Activated T-cell treated with anti-CD3 and anti-CD28 coated beads, Interleukin-2, amount 50 U/mL, for 24 hours (primary cell): ENCODE results near the gene WDR5.

Experiments used
- DNase-seq: peaks from one replicate; pipeline ENCODE4 v3.0.0-alpha.2; 2020
- H3K27ac Mint-ChIP-seq: 2 replicates; pipeline ENCODE4 v1.8.0; 2020; ENCODE audit warnings: mild to moderate bottlenecking, mixed read lengths
- H3K27me3 Mint-ChIP-seq: 2 replicates; pipeline ENCODE4 v1.8.0; 2020; ENCODE audit warnings: mixed read lengths
- H3K36me3 Mint-ChIP-seq: 2 replicates; pipeline ENCODE4 v1.8.0; 2020; ENCODE audit warnings: low read depth, mixed read lengths
- H3K4me1 Mint-ChIP-seq: 2 replicates; pipeline ENCODE4 v1.8.0; 2020; ENCODE audit warnings: low read depth, mixed read lengths
- H3K4me3 Mint-ChIP-seq: 2 replicates; pipeline ENCODE4 v1.8.0; 2020; ENCODE audit warnings: mild to moderate bottlenecking, moderate library complexity, mixed read lengths
- H3K9me3 Mint-ChIP-seq: 2 replicates; pipeline ENCODE4 v1.8.0; 2020; ENCODE audit warnings: mixed read lengths

Gene WDR5

DNA sequence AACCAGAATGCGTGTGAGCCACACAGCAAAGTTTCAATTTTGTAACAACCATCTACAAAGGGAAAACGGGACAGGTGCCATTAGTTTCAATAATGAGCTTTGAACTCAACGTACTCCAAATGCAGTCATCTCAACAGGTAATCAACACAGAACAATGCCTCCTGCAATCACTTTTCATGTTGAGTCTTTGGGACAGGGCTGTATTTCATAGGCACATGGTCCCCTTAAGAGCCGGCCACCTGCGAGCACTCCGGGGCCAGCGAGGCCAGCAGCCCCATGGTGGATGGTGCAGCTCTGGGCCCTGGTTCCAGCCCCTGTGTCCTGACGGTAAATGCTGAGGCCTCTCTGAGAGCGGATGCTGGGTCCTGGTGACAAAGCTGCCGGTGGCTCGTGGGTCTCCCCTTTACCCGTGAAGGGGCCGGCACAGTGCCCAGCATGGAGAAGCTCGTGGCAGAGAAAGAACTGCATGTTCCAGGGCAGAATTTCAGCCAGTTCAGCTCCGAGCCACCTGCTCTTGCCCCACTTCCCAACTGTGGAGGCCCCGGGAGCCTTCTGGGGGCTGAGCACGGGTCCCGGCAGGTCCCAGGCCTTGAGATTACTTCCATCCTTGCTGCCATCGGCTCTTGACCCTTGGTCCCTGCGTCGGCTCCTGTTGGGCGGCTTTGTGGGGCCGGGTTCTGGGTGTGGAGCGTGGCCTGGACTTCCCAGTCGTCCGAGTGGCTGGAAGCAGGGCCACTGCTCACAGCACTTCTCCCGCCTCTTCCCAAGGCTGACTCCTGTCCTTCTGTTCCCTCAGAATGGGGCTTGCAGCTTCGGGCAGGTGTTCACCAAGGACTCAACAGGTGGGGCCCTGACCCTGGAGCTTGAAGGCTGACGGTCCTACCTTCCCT lies 54.6 kb downstream of the WDR5 start:
- Mint-ChIP-seq H3K27ac (no peak overlapping the region), H3K4me3 (no peak overlapping the region), H3K27me3 (no peaks in the 10 kb centered on the region), H3K4me1 (peaks cover 9% of the 10 kb centered on the region), H3K9me3 (no peaks in the 10 kb centered on the region), H3K36me3 (no peaks in the 10 kb centered on the region)
- no peak for DNase-seq

DNA sequence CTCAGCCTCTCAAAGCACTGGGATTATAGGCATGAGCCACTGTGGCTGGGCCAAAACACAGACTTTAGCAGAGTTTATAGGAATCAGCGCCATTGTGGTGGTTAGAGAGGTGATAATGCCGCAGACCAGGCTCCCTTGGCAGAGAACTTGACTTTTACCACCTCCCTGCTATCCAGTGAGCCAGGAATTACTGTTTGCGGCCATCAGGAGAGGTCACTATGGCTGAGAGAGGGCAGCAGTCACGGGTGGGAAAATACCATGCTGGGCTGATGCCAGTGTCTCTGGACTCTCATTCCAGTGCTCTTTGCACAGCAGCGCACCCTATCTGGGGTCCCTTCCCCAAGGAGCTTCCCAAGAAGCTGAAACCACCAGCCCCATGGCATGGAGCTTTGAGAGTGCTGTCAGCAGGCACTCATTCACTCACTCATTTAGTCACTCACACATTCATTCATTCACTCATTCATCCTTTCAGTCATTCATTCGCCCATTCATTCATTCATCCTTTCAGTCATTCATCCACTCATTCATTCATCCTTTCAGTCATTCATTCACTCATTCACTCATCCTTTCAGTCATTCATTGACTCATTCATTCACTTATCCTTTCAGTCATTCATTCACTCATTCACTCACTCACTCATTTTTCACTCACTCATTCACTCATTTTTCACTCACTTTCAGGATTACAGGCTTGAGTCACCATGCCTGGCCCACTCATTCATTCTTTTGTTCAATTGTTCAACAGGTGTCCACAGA lies 55.8 kb downstream of the WDR5 start:
- DNase-seq = no peak
- Mint-ChIP-seq H3K4me3 (no peak overlapping the region), H3K27ac (no peak overlapping the region), H3K27me3 (no peaks in the 10 kb centered on the region), H3K9me3 (no peaks in the 10 kb centered on the region), H3K4me1 (peaks cover 7% of the 10 kb centered on the region), H3K36me3 (no peaks in the 10 kb centered on the region)

DNA sequence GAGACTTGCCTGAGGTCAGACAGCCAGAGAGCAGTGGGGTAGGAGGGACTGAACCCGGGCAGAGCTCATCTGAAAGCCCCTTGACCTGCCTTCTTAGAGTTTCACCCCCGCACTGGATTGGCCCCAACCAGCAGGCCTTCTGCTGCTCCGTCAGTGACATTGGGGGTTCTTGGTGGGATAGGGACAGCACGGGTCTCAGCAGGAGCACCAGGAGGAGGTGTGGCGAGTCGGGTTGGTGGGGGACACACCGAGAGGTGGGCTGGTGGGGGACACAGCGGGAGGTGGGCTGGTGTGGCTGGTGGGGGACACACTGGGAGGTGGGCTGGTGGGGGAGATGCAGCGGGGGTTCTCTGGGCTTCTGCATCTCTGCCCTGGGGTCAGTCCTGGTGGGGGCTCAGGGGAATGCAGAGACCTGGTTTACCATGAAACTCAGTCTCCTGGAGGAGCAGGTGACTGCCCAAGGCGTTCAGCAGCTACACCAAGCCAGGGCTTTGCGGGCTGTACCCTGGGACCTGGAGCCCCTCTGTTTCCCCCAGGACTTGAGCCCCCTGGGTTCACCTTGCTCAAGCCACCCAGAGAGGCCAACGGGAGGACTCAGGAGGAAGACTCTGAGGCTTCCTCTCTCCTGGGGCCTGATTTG lies 56.5 kb downstream of the WDR5 start:
- Mint-ChIP-seq H3K27me3 (no peaks in the 10 kb centered on the region), H3K4me1 (peaks cover 10% of the 10 kb centered on the region), H3K36me3 (no peaks in the 10 kb centered on the region), H3K9me3 (no peaks in the 10 kb centered on the region), H3K27ac (no peak overlapping the region), H3K4me3 (no peak overlapping the region)
- no peak for DNase-seq

DNA sequence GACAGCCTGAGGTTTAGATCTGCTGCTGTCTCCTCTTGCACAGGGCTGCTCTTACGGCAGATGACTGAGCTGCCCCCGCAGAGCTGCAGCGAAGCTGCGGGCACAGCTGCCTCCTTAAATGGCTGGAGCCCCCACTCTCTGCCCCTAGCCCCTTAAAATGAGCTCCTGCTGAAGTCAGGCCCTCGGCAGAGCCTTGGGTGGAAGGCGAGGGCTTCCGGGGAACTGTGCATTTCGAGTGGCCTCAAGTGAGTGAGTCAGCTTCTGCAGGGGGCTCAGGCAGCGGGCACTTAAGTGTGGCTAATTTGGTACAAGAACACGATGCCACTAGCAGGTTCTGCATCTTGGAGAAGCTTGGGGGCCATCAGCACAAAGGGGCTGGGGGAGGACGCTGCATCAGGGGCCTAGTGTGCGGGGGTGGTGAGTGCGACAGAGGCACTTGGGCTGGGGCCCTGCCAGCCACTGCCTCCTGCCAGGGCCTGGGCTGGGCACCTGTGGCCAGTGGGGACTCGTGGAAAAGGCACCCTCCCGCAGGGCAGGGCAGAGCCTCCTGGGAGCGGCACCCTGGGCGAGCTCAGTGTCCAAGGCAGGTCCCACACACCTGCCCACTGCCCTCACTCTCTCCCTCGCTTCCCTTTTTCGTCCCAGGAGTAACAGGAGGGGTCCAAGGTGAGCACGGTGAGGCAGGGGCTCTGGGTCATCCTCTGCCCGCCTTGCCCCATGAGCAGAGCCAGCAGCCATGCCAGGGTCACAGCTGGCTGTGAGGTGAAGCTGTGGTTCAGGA lies 57.3 kb downstream of the WDR5 start:
- H3K27ac Mint-ChIP-seq = no peak overlapping the region
- DNase-seq = no peak
- no peaks in the 10 kb centered on the region for H3K27me3 Mint-ChIP-seq
- no peaks in the 10 kb centered on the region for H3K9me3 Mint-ChIP-seq
- peaks cover 10% of the 10 kb centered on the region for H3K4me1 Mint-ChIP-seq
- no peaks in the 10 kb centered on the region for H3K36me3 Mint-ChIP-seq
- H3K4me3 Mint-ChIP-seq = no peak overlapping the region

DNA sequence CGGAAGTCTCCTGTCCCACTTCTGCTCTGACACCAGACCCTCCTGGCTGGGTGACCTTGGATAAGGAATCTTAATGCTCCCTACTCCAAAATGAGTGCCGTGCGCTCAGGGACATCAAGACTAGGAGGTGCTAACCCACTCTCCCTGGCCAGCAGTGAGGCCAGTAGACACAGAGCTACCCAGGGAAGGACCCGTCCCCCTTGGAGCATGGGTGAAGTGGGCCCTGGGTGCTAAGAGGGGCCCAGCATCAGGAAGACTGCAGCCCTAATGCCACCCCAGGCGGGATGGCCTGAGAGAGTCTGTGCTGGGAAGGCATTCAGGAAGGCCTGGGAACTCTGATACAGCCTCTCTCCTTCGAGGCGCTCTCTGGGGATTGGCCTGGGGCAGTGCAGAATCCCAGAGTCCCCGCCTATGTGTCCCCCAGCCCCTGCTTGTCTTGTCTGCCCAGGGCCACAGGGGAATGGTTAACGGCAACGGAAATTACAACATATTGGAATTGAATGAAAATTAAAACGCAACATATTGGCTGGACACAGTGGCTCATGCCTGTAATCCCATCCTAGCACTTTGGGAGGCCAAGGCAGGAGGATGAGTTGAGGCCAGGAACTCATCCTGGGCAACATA lies 58.1 kb downstream of the WDR5 start:
- no peaks in the 10 kb centered on the region for H3K9me3 Mint-ChIP-seq
- peaks cover 13% of the 10 kb centered on the region for H3K4me1 Mint-ChIP-seq

DNA sequence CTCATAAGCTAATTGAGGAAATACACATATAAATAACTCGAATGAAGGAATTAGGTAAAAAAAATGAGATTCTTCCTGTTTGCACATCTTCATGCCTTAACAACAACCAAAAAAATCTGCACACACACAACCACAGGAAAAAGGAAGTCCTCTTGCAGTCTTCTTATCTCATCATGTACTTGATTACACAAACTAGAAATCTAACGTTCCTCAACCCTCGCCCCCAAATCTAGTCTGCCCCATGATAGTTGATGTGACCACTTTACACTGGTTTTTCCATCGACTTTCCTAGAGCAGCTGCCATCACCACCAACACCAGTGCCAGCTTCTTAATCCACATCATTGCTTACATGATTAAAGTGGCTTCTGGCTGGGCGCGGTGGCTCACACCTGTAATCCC lies 59.7 kb downstream of the WDR5 start:
- no peaks in the 10 kb centered on the region for H3K27me3 Mint-ChIP-seq
- peaks cover 13% of the 10 kb centered on the region for H3K4me1 Mint-ChIP-seq
- no peaks in the 10 kb centered on the region for H3K9me3 Mint-ChIP-seq
- H3K36me3 Mint-ChIP-seq = no peaks in the 10 kb centered on the region
- no peak overlapping the region for H3K4me3 Mint-ChIP-seq
- DNase-seq = no peak
- peak overlapping the region; percentile 2 for H3K27ac Mint-ChIP-seq

More for the DNA sequence above, 58.1 kb downstream of the WDR5 start:
- Mint-ChIP-seq H3K36me3 (no peaks in the 10 kb centered on the region), H3K27ac (no peak overlapping the region), H3K27me3 (no peaks in the 10 kb centered on the region), H3K4me3 (no peak overlapping the region)
- DNase-seq = no peak

DNA sequence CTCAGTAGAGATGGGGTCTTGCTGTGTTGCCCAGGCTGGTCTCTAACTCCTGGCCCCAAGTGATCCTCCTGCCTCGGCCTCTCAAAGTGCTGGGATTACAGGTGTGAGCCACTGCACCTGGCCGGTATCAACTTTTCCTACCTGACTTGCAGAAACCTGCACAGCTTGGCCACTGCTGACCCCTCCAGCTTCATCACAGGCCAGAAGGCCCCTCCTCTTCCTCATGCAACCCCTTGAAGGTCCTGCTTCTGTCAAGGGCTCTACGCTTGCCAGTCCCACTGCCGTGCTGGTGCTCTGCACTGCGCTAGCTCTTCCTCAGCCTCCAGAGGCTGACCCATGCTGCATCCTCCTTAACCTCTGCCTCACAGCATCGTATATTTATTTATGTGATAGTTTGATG lies 61.0 kb downstream of the WDR5 start:
- Mint-ChIP-seq H3K4me3 (no peak overlapping the region), H3K9me3 (no peaks in the 10 kb centered on the region), H3K36me3 (no peaks in the 10 kb centered on the region), H3K4me1 (peaks cover 13% of the 10 kb centered on the region), H3K27ac (no peak overlapping the region), H3K27me3 (no peaks in the 10 kb centered on the region)
- no peak for DNase-seq

DNA sequence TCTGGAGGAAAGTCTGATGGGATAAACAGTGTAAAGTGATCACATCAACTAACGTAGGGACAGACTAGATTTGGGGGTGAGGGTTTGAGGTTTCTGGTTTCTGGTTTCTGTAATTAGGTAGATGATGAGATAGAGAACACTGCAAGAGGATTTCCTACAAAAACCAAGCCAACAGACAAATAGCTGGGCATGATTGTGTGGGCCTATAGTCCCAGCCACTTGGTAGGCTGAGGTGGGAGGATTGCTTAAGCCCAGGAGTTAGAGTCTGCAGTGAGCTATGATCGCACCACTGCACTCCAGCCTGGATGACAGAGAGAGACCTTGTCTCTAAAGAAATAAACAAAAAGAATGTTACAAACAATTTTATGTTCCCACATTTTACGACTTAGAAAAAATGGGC lies 62.9 kb downstream of the WDR5 start:
- Mint-ChIP-seq H3K4me1 (peaks cover 13% of the 10 kb centered on the region), H3K36me3 (no peaks in the 10 kb centered on the region), H3K9me3 (peaks cover 5% of the 10 kb centered on the region), H3K4me3 (no peak overlapping the region), H3K27ac (no peak overlapping the region), H3K27me3 (no peaks in the 10 kb centered on the region)
- no peak for DNase-seq

DNA sequence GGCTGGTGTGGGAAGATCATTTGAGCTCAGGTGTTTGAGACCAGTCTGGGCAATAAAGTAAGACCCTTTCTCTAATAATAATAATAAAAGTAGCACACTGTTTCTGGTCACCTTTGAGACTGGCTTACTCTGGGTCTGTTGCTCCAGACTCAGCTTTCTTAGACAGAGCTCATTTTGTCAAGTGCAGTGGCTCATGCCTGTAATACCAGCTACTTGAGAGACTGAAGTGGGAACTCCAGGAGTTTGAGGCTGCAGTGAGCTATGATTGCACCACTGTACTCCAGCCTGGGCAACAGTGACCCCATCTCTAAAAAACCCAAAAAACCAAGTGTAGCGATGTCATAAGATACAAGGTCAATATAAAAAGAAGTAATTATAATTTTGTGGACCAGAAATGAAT lies 64.8 kb downstream of the WDR5 start:
- H3K9me3 Mint-ChIP-seq = peaks cover 6% of the 10 kb centered on the region
- no peak overlapping the region for H3K4me3 Mint-ChIP-seq
- H3K36me3 Mint-ChIP-seq = no peaks in the 10 kb centered on the region
- no peak overlapping the region for H3K27ac Mint-ChIP-seq
- peaks cover 7% of the 10 kb centered on the region for H3K4me1 Mint-ChIP-seq
- no peak for DNase-seq
- H3K27me3 Mint-ChIP-seq = no peaks in the 10 kb centered on the region

DNA sequence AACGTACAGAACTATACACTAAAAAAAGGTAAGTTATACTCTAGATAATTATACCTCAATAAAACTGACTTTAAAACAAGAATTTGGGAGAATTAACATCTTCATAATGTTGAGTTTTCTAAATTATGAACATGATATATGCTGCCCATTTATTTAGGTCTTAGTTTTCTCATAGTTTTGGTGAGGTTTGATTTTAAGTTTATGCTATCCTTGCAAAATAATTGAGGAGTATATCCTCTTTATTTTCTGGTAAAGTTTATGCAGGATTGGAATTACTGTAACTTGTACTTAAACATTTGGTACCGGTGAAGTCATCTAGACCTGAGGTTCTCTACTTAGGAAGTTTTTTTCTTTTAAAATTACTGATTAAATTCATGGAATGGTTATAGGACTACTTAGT lies 67.3 kb downstream of the WDR5 start:
- Mint-ChIP-seq H3K9me3 (peaks cover 6% of the 10 kb centered on the region), H3K27ac (no peak overlapping the region), H3K27me3 (no peaks in the 10 kb centered on the region)

DNA sequence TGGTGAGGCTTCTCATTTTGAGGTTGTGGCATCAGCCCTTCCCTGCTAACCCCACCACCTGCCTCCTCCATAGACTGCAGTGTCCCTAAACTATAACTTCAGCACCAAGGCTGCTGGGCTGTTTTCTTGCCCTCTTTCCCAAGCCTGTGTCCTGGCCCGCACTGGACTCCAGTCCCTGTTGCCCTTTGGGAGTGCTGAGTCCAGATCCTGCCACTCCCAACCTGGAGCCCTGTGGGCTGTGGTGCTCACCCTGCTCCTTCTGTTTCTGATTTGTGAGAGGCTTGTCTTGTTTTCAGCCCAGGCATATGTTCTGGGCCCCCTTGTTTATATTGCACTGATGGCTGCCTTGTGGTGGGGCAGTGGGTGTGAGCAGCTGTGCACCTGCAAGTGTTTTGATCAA lies 68.2 kb downstream of the WDR5 start:
- Mint-ChIP-seq H3K9me3 (peaks cover 6% of the 10 kb centered on the region), H3K27me3 (no peaks in the 10 kb centered on the region), H3K4me3 (no peak overlapping the region), H3K27ac (no peak overlapping the region), H3K4me1 (no peaks in the 10 kb centered on the region), H3K36me3 (no peaks in the 10 kb centered on the region)
- DNase-seq = no peak

More for the DNA sequence above, 67.3 kb downstream of the WDR5 start:
- no peaks in the 10 kb centered on the region for H3K36me3 Mint-ChIP-seq
- no peak overlapping the region for H3K4me3 Mint-ChIP-seq
- no peak for DNase-seq
- peaks cover 3% of the 10 kb centered on the region for H3K4me1 Mint-ChIP-seq

DNA sequence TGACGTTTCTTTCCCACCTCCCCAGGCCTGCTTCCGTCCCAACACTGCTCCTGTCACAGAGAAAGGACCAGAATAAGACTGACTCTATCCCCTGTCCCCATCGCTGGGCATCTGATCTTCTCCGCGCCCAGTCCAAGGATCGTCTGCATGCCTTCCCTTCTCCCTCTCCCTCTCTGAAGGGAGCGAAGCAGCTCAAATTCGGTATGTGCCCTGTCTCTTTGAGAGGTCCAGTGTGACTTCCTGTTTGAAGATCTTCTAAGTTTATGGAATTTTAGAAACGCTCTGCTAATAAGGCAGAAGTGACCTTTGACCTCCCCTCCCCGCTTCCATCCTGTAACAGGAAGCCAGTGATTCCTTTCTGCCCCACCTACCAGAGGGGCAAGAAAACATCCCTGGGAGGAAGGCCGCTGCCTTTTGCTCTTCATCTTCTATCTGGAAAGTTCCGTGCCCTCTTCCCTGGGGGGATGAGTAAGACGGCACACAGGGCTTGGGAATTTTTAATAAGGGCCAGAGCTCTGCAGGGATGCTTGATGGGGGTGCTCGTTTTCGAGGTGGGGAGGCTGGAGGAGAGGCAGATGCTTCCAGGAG lies 69.2 kb downstream of the WDR5 start:
- DNase-seq = no peak
- no peak overlapping the region for H3K4me3 Mint-ChIP-seq
- no peaks in the 10 kb centered on the region for H3K27me3 Mint-ChIP-seq
- no peaks in the 10 kb centered on the region for H3K36me3 Mint-ChIP-seq
- H3K4me1 Mint-ChIP-seq = no peaks in the 10 kb centered on the region
- peaks cover 6% of the 10 kb centered on the region for H3K9me3 Mint-ChIP-seq
- no peak overlapping the region for H3K27ac Mint-ChIP-seq

DNA sequence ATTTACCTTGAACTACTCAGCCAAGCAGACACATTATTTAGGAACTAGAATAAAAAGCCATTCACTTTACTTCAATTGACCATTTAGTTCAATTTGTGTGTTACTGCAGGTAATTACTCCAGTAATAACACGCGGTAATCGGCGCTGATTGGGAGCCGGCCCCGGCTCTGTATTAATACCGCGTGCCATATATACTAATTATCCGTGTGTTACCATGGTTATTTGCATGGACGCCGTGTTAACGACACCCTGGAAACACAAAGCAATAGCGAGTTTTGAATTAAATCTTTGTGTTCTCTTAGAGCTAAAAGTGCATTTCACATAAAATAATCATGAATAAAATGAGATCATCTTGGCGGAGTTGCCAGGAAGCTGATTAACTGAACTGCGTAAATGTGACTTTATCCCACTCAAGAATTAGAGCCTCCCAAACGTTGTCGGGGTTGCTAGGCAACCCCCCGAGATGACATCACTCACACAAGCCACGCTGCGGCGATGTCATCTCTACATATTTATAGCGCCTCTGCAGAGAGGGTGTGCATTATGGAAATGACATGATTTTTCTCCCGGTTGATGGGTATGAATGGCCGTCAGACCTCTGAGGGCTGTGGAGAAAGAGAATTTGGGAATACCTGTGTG lies 69.9 kb downstream of the WDR5 start:
- H3K4me1 Mint-ChIP-seq = no peaks in the 10 kb centered on the region
- H3K27ac Mint-ChIP-seq = no peak overlapping the region
- no peak overlapping the region for H3K4me3 Mint-ChIP-seq
- H3K9me3 Mint-ChIP-seq = peaks cover 6% of the 10 kb centered on the region
- no peaks in the 10 kb centered on the region for H3K36me3 Mint-ChIP-seq
- DNase-seq = no peak
- H3K27me3 Mint-ChIP-seq = no peaks in the 10 kb centered on the region
